DND-41 (cell line): ENCODE measurements around the gene PTMS.

Source experiments
- CTCF ChIP-seq: IDR thresholded peaks from 2 replicates; pipeline ENCODE4 v1.5.1; 2012; ENCODE audit warnings: borderline replicate concordance, low read length, moderate library complexity, mild to moderate bottlenecking; ENCODE audit not compliant: poor library complexity, severe bottlenecking; ENCODE audit errors: extremely low read depth
- EZH2 ChIP-seq: IDR thresholded peaks from 3 replicates; pipeline ENCODE4 v1.6.1; 2012; ENCODE audit warnings: borderline replicate concordance, low read depth, mild to moderate bottlenecking, moderate library complexity, low read length, inconsistent platforms; ENCODE audit not compliant: severe bottlenecking

GRCh38 chr12:6748761-6749160 lies 17.4 kb upstream of the PTMS start:
- TF ChIP-seq CTCF = no peak
- TF ChIP-seq EZH2 = no peak
